ENCODE results near the gene EHMT1.
A peak's percentile ranks its signal among the peaks of the same experiment; 100 is the strongest.

Gene EHMT1

GRCh38 chr9:137739371-137740309 lies 120.8 kb downstream of the EHMT1 start:
- no peak overlapping the region for H2AFZ ChIP-seq (ENCODE audit: low read depth, low read length, severe bottlenecking)
- H3K4me2 ChIP-seq (ENCODE audit: low read depth, low read length, poor library complexity, severe bottlenecking): peak overlapping the region; percentile 86

GRCh38 chr9:137740312-137740711 lies 121.5 kb downstream of the EHMT1 start:
- peaks cover 35% of the 10 kb centered on the region for H3F3A ChIP-seq (ENCODE audit: insufficient read depth)
- H2AFZ ChIP-seq (ENCODE audit: low read depth, low read length, severe bottlenecking): no peak overlapping the region
- no peak overlapping the region for H3K9ac ChIP-seq (ENCODE audit: low read length)
- H3K4me3 ChIP-seq (ENCODE audit: insufficient read depth, low read length, poor library complexity, severe bottlenecking): no peak overlapping the region
- H3K79me2 ChIP-seq (ENCODE audit: insufficient read depth, low read length): peaks cover 17% of the 10 kb centered on the region; the same call in 1 of the 2 replicates
- H3K27me3 ChIP-seq (ENCODE audit: low read length): no peaks in the 10 kb centered on the region
- no peaks in the 10 kb centered on the region for H3K9me3 ChIP-seq (ENCODE audit: insufficient read depth, low read length)
- TF ChIP-seq EZH2phosphoT487 (conservative IDR thresholded peaks at IDR 0.05; ENCODE audit: low read length): no peak
- TF ChIP-seq, protein P1, sequence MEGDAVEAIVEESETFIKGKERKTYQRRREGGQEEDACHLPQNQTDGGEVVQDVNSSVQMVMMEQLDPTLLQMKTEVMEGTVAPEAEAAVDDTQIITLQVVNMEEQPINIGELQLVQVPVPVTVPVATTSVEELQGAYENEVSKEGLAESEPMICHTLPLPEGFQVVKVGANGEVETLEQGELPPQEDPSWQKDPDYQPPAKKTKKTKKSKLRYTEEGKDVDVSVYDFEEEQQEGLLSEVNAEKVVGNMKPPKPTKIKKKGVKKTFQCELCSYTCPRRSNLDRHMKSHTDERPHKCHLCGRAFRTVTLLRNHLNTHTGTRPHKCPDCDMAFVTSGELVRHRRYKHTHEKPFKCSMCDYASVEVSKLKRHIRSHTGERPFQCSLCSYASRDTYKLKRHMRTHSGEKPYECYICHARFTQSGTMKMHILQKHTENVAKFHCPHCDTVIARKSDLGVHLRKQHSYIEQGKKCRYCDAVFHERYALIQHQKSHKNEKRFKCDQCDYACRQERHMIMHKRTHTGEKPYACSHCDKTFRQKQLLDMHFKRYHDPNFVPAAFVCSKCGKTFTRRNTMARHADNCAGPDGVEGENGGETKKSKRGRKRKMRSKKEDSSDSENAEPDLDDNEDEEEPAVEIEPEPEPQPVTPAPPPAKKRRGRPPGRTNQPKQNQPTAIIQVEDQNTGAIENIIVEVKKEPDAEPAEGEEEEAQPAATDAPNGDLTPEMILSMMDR (IDR thresholded peaks at IDR 0.05; ENCODE audit: insufficient read depth, low read length, poor library complexity, severe bottlenecking): no peak
- H4K20me1 ChIP-seq (ENCODE audit: low read depth, low read length): no peaks in the 10 kb centered on the region
- no peak overlapping the region for H3K4me2 ChIP-seq (ENCODE audit: low read depth, low read length, poor library complexity, severe bottlenecking)
- H3K9me2 ChIP-seq (replicated peaks; ENCODE audit: insufficient read depth, low read length): no peaks in the 10 kb centered on the region
- peak overlapping the region; percentile 97; the same call in 1 of the 2 replicates for H3K27ac ChIP-seq (ENCODE audit: low read depth, low read length)
- peaks cover 6% of the 10 kb centered on the region; the same call in 1 of the 2 replicates for H3K36me3 ChIP-seq (ENCODE audit: low read length)

More at GRCh38 chr9:137739371-137740309, 120.8 kb downstream of the EHMT1 start:
- TF ChIP-seq, protein P1 (IDR thresholded peaks at IDR 0.05; ENCODE audit: insufficient read depth, low read length, poor library complexity, severe bottlenecking): no peak
- no peak for TF ChIP-seq EZH2phosphoT487 (conservative IDR thresholded peaks at IDR 0.05; ENCODE audit: low read length)
- H4K20me1 ChIP-seq (ENCODE audit: low read depth, low read length): no peaks in the 10 kb centered on the region
- H3K9me2 ChIP-seq (replicated peaks; ENCODE audit: insufficient read depth, low read length): no peaks in the 10 kb centered on the region
- H3F3A ChIP-seq (ENCODE audit: insufficient read depth): peaks cover 29% of the 10 kb centered on the region
- peaks cover under 1% of the 10 kb centered on the region; the same call in 1 of the 2 replicates for H3K9me3 ChIP-seq (ENCODE audit: insufficient read depth, low read length)
- peaks cover 9% of the 10 kb centered on the region for H3K36me3 ChIP-seq (ENCODE audit: low read length)
- peak overlapping the region; percentile 97 for H3K27ac ChIP-seq (ENCODE audit: low read depth, low read length)
- no peaks in the 10 kb centered on the region for H3K27me3 ChIP-seq (ENCODE audit: low read length)
- H3K4me3 ChIP-seq (ENCODE audit: insufficient read depth, low read length, poor library complexity, severe bottlenecking): no peak overlapping the region
- peak overlapping the region; percentile 57 for H3K9ac ChIP-seq (ENCODE audit: low read length)
- H3K79me2 ChIP-seq (ENCODE audit: insufficient read depth, low read length): peaks cover 17% of the 10 kb centered on the region; the same call in 1 of the 2 replicates

DNA sequence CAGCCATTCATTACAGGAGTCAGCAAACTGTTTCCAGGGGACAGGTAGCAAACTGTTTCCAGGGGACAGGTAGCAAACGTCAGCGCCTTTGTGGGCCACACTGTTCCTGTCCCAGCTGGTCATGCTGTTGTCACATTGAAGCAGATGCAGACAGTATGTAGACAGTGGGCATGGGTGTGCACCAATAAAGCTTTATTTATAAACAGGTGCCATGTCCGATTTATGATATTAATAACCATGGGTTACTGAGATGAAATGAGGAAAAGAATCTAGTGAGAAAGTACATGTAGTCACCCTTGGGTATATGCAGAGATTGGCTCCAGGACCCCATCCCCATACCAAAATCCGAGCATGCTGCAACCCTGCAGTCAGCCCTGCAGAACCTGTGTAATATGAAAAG lies 122.5 kb downstream of the EHMT1 start:
- H3K4me3 ChIP-seq (ENCODE audit: insufficient read depth, low read length, poor library complexity, severe bottlenecking): no peak overlapping the region
- peaks cover 17% of the 10 kb centered on the region; the same call in 1 of the 2 replicates for H3K79me2 ChIP-seq (ENCODE audit: insufficient read depth, low read length)
- no peaks in the 10 kb centered on the region for H3K27me3 ChIP-seq (ENCODE audit: low read length)
- no peak overlapping the region for H3K4me2 ChIP-seq (ENCODE audit: low read depth, low read length, poor library complexity, severe bottlenecking)
- no peak overlapping the region for H3K9ac ChIP-seq (ENCODE audit: low read length)
- H3K36me3 ChIP-seq (ENCODE audit: low read length): peaks cover 5% of the 10 kb centered on the region
- H3F3A ChIP-seq (ENCODE audit: insufficient read depth): peaks cover 36% of the 10 kb centered on the region
- no peaks in the 10 kb centered on the region for H3K9me2 ChIP-seq (replicated peaks; ENCODE audit: insufficient read depth, low read length)
- H2AFZ ChIP-seq (ENCODE audit: low read depth, low read length, severe bottlenecking): no peak overlapping the region
- TF ChIP-seq, protein P1 (IDR thresholded peaks at IDR 0.05; ENCODE audit: insufficient read depth, low read length, poor library complexity, severe bottlenecking): no peak
- no peak for TF ChIP-seq EZH2phosphoT487 (conservative IDR thresholded peaks at IDR 0.05; ENCODE audit: low read length)
- H4K20me1 ChIP-seq (ENCODE audit: low read depth, low read length): no peaks in the 10 kb centered on the region
- no peak overlapping the region for H3K27ac ChIP-seq (ENCODE audit: low read depth, low read length)
- H3K9me3 ChIP-seq (ENCODE audit: insufficient read depth, low read length): no peaks in the 10 kb centered on the region

Measured in SU-DHL-6 (cell line).